A549 treated with DMSO at 1 μM for 4 hours (cell line): ENCODE measurements around the gene CLCN3. TPM values are rescaled to one million over a fixed set of nuclear protein-coding genes. Genes with fewer than 3 reads are reported as not detected.

Experiments used
- total RNA-seq: library from RNA; stranded (reverse); fragments of 200-300 nt; extraction: Qiagen RNA extraction; gene quantifications from 5 replicates; pipeline ENCODE4 v1.2.3, GENCODE V29; 2022; ENCODE audit warnings: low read depth

Gene CLCN3
- 16.6 to 22.3 TPM (median 19.5 TPM) in 5 replicates for total RNA-seq

DNA sequence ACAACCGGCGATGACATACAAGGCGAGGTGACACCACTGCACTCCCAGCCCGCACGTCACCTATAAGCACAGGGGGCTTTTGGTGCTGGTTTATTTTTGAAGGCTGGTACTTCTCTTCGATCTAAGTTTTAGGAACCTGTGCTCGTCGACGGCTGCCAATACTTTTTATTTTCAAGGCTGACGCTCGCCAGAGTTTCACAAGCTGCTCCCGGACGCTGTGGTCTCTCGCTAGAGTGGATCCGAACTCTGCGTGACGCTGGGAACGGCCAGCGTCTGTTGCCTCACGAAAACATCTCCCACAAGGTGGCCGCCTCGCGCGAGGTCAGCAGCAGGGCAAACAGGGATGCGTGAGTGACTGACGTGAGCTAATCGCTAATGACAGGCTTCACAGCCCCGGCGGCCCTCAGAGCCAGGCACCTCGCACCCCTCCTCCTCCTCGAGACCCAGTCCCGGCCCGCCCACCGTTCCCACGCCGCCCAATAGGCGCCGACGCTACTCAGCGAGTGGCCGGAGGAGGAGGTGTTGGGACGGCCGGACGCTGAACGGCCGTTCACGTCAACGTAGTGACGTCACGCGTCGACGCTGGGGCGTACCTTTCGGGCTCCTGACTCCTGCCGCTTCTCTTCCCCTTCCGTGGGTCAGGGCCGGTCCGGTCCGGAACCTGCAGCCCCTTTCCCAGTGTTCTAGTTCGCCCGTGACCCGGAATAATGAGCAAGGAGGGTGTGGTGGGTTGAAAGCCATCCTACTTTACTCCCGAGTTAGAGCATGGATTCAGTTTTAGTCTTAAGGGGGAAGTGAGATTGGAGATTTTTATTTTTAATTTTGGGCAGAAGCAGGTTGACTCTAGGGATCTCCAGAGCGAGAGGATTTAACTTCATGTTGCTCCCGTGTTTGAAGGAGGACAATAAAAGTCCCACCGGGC is at the start of gene CLCN3:
Gene CLCN3, plus strand, starts transcription at position 621 of the 922 bp plus-strand sequence. CDS start 15,351 bp downstream, outside the sequence.

DNA sequence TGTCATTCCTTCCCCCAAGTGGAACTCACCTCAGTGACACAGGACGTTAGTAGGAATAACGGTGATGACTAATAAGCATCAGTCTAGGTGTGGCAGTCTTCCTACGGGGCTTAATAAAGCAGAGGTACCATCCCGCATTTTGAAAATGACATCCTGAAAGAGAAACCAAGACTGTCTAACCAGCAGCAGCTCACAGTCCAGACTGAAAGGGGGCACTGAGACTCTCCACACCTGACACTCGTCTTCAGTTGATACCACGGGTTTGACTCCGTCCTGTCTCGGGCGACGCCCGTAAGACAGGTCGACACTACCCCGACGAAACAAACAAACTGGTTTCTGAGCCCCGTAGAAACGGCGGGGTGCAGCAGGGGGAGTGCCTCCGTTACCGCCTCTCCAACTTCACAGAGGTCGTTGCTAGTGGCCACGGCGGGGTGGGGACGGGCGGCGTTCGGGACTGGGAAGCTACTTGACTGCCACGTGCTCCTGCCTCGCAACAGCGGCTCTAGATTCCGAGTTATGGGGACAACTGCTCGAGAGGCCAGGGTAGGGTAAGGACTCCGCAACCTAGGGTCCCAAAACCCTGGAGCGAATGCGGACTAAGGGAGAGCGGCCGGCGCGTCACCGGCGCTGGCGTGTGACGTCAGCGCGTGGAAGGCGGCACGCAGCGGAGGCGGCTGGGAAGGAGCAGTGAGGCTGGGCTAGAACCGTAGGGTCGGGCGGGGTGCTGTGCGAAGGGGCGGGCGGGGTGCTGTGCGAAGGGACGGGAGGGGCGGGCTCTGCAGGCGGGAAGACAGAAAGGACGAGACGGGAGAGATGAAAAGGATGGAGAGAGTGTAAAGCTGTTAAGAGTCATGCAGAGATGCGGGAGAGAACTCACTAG is 8.1 kb upstream of the CLCN3 start, which contains the start of gene NEK1:
Gene NEK1, minus strand, starts transcription at position 593 of the 880 bp plus-strand sequence. CDS start 9,953 bp downstream, outside the sequence.

DNA sequence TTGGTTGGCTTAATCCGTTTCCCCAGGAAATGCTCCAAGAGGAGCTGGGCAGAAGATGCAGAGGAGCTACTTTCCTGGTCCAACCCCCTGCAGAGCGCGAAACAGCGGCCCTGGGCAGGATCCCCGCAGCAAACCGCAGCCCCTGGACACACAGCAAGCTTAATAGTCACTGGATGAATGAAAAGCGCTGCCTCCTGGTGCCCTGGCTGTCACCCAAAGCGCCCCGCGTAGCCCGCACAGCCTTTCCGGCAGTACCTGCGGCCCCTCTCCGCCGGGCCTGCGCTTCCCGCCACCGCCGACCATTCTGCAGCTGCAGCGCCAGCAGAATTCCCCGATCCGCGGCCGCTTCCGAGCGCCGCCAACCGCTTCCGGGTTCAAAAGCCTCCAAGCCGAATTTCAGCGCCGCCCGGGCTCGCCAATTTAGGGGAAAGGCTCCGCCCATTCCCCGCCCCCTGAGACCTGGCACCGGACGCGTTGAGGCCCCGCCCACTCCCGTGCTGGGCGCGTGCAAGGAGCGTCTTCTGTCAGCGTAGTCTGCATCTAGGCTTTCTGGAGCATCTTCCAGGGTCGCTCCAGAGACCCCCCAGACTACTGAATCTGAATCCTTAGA is 137.3 kb downstream of the CLCN3 start, which contains the start of gene HPF1:
Gene HPF1, minus strand, starts transcription at position 370 of the 610 bp plus-strand sequence. Its CDS starts 67 bp downstream, at position 303.

Other genes starting within 250 kb of the CLCN3 start
- gene NEK1, start 8.0 kb upstream of the CLCN3 start, total RNA-seq = 3.0 to 3.5 TPM (median 3.4 TPM) in 5 replicates
- gene HPF1, start 137.4 kb downstream of the CLCN3 start, total RNA-seq = 15.7 to 22.7 TPM (median 18.2 TPM) in 5 replicates